Pericardium fibroblast (primary cell): Measurements from ENCODE around the gene IL17RB. TPM values are rescaled to one million over a fixed set of nuclear protein-coding genes. Genes with fewer than 3 reads are reported as not detected.

Experiments used
- total RNA-seq: library from RNA; depleted of rRNA; stranded (reverse); fragments of >200 nt; gene quantifications from 2 replicates; pipeline ENCODE4 v1.2.3, GENCODE V29; 2015

The IL17RB gene
- not detected in 2 replicates for total RNA-seq

GRCh38 chr3:53846134-53846850 lies at the start of gene IL17RB, which contains the start of gene CHDH:
Gene IL17RB (plus strand): TSS chr3:53846568. CDS start chr3:53846589, 21 bp downstream.
Gene CHDH (minus strand): TSS chr3:53846419. CDS start chr3:53824008, 22,411 bp downstream.

GRCh38 chr3:53881691-53882593 lies 35.6 kb downstream of the IL17RB start, which contains the start of gene ACTR8:
Gene ACTR8 (minus strand): TSS chr3:53882152. CDS start chr3:53882101, 51 bp downstream.

GRCh38 chr3:53891497-53892285 lies 45.3 kb downstream of the IL17RB start, which contains the start of gene SELENOK:
Gene SELENOK (minus strand): TSS chr3:53891859.

Other genes with a start within 250 kb of the IL17RB start
- under 0.01 and 0.17 TPM in 2 replicates for gene CHDH, start 149 bp upstream of the IL17RB start, total RNA-seq
- 22.8 and 27.3 TPM in 2 replicates for gene ACTR8, start 35.6 kb downstream of the IL17RB start, total RNA-seq
- 14.9 and 23.0 TPM in 2 replicates for gene SELENOK, start 45.3 kb downstream of the IL17RB start, total RNA-seq